HL-60/S4 treated with phorbol 12-myristate 13-acetate at 8.2 ng/mL for 4 days and 3 days (cell line): ENCODE results near the gene SIRPA.

Experiments
- in situ Hi-C: fragments of 300-500 bp; cut with MboI; formaldehyde crosslinking; loops from 2 replicates; pipeline ENCODE4 v1.15.0; 2022; ENCODE audit warnings: low sequenced_read_pairs

Gene SIRPA

GRCh38 chr20:1946762-1947534 is 51.7 kb downstream of the SIRPA start:
- in situ Hi-C loops = no loop called here

- in situ Hi-C loops = no loop called here
Observed at GRCh38 chr20:1947535-1947846, 52.3 kb downstream of the SIRPA start.

DNA sequence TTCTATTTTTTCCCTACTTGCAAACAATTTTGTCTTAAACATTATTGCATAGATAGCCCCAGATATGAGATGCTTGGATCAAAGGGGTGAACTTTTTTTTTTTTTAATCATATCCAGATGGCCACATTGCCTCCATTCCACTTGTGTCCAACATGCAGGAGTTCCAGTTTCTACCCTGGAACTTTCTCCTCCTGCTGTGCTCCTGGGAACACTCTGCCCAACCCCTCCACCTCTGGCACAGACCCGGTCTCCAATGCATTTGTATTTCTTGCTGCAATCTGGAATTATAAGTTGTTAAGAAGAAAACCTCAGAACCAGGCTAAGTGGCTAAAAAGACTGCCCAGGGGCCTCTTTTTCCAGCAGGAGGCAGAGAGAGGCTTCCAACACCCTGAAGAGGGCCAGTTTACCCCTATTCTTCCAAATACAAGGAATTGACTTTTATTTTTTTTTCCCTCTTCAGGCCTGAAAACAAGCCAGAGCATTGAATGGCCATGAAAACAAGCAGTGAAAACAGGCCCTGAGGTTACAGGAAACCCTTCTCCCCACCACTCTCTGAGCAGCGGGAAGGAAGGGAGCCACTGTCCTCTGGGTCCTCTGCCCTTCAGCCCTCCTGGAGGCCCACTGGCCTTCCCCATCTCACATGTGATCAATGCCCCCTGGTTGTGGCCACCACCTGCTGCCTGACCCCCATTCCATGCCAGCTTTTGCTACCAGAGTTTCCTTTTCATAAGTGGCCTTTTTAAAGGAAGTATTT is 54.3 kb downstream of the SIRPA start:
- in situ Hi-C loops = no loop called here

DNA sequence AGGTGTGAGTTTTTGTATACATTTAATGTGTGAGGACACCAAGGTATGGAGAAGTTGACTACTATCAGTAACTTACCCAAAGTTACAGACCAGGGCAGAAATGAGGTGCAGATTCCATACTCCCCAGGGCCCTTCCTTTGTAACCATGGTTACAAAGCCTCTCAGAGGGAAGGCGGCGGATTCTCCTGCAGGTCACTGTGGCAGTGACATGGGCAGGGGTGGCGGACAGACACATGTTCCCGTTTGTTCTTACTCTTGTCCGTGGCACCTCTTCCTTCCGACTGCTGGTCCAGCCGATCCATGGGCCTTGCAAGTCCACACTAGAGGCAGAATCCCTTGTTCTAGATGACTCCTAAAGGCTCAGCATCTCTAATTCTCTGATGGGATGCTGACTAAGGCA is 55.6 kb downstream of the SIRPA start:
- in situ Hi-C loops = no loop called here

DNA sequence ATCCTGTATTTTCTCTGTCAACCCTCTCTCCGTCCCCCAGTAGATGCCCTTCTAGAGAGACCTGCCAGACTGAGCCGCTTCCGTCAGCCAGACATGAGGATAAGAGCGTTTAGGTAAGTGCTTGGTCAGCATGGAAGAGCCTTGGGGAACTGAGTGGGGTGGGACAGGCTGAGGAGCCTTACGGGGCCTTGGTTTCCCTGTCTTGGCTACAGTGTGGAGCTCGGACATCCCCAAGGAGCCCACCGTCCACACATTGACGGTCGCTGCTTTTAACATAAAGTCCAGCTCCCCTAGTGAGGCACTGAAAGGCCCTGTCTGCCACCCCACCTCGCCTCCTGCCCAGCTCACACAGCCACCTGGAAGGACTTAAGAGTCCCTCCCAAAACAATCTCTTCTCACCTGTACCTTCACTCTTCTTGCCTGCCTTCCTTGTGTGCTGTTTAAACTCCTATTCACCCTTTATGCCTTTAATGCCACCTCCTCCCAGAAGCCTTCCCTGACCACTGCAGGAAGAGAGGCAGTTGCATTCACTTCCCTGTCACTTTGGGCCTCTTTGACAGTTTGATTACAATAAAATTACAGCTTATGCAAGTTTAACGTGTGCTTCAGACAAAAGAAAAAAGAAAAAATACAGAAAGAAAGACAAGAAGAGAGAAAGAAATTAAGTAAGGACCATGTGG is 56.4 kb downstream of the SIRPA start:
- in situ Hi-C loops = no loop called here

- in situ Hi-C loops = no loop called here
Observed at GRCh38 chr20:1952737-1953530, 57.7 kb downstream of the SIRPA start.

DNA sequence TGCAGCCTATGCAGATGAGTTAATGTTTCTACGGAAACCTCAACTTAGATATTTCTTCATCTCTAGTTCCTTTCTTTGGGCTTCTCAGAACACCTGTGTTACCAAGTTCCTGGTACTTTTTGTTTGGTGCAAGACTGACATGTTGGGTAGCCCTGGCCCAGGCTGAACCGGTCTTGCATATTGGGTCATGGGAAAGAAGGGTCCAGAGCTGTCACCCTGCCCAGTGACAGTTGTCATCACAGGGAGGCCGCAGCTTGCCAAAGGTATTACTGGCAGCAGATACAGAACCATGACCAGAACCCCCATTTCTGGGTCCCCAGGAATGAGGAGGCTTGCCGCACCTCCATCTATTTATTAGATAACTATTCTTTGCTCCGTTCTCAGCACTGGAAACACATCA is 58.4 kb downstream of the SIRPA start:
- in situ Hi-C loops = no loop called here

GRCh38 chr20:1955217-1955616 is 60.0 kb downstream of the SIRPA start:
- in situ Hi-C loops = no loop called here

DNA sequence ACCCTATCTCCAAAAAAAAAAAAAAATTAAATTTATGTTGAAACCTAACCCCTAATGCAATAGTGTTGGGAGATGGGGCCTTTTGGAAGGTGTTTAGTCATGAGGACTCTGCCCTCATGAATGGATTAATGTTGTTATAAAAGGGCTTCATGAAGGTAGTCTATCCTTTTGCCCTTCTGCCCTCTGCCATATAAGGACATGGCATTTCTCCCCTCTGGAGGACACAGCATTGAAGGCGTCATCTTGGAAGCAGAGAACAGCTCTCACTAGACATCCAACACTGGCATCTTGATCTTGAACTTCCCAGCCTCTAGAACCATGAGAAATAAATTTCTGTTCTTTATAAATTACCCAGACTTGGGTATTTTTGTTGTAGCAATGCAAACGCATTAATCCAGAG is 63.2 kb downstream of the SIRPA start:
- in situ Hi-C loops = no loop called here

GRCh38 chr20:1959156-1959555 is 63.9 kb downstream of the SIRPA start:
- in situ Hi-C loops = no loop called here

DNA sequence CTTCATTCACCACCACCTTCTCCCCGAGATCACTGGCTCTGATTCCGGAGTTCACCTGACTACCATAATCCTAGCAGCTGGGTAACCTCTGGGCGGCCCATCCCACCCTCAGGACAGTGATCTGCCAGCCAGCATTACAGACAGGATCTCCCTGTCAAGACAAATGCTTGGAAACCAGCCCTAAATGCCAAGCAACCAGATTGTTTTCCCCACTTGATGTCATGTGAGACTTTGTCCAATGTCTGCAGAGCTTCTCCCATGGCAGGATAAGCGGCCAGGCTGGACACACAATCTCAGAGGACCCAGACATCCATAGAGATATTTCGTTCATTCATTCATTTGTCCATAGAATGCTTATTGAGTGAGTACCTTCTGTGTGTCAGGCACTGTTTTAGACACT is 66.2 kb downstream of the SIRPA start:
- in situ Hi-C loops = no loop called here

DNA sequence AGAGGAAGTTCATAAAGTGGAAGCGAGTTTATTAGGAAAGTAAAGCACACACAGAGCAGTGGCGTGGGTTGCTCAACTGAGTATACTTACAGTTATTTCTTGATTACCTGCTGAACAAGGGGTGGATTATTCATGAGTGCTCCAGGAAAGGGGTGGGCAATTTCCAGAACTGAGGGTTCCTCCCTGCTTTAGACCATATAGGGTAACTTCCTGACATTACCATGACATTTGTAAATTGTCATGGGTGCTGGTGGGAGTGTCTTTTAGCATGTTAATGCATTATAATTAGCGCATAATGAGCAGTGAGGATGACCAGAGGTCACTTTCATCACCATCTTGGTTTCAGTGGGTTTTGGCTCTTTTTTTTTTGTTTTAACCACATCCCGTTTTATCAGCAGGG is 68.9 kb downstream of the SIRPA start:
- in situ Hi-C loops = no loop called here

DNA sequence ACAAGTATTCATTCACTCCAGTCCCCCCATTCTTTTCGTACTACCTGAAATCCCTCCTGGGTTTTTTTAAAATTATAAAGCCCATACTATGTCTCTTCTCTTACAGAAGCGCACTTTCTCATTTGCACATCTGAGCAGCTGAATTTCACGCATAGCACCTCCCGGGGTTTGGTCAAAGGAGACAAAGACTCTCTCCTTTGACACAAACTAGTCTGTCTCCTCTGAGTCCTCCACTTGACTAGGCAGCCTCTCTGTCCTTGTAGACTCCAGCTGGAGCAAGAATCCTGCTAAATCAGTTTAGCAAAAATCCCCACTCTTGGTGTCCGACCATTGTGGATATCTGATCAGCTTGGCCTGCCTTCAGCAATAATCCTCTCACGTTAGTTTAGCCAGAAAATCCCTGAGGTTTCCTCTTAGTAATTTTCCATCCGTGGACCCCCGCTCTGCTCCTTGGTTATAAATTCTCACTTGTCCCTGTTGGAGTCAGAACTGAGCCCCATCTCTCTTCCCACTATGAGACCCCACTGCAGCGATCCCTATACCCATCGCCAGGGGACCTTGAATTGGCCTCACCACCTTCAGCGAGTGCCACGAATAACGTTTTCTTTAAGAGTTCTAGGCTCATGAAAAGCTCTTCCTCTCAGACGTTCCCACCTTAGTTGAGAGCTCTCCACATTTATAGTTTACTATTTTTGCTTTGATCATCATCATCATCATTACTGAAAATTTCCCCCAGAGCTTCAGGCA is 69.6 kb downstream of the SIRPA start:
- in situ Hi-C loops = no loop called here

GRCh38 chr20:1965520-1966351 is 70.5 kb downstream of the SIRPA start:
- in situ Hi-C loops = no loop called here

DNA sequence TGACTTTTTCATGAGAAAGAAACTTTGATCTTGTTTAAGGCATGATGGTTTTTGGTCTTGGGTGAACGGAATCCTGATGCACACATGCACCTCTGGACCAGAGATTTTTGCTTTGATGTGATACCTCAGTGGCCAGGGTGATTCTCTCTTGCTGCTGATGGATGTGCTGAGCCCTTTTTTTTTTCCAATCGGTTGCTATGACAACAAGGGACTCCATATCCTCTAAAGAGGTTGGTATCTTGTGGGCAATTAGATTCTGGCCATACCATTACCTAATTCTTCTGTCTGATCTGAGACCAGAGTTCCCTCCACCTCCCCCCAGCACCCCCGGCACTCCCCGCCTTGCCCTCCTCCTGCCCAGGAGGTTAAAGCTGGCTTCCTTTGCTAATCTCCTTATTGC is 73.8 kb downstream of the SIRPA start:
- in situ Hi-C loops = no loop called here

DNA sequence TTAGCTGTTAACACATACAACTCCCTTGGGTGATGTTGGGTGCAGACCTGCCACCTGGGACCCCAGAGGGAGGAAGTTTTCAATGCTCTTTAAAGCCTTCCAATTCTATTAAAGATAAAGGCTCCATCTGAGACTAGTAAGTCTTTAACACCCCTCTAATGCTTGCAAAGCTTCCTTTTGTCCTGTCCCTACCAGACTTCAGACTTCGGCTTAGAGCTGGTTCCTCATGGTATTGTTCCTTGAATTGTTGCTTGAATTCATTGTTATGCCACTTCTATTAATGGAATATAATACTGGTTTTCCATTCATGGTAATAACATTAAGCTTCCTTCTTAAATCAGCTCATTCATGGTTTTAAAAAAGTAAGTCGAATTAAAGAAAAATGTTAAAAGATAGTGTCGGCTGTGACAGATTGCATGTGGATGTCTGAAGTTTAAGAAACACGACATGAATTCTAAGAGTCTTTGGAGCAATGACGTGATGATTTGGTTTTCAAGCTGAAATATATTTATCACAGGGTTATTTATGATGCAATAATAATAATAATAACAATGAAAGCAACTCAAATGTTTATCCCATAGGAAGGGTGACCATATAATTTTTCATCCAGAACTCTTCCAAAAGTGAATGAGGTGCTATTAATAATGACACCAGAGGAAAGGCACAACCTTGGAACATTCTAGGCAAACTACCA is 76.8 kb downstream of the SIRPA start:
- in situ Hi-C loops = no loop called here

DNA sequence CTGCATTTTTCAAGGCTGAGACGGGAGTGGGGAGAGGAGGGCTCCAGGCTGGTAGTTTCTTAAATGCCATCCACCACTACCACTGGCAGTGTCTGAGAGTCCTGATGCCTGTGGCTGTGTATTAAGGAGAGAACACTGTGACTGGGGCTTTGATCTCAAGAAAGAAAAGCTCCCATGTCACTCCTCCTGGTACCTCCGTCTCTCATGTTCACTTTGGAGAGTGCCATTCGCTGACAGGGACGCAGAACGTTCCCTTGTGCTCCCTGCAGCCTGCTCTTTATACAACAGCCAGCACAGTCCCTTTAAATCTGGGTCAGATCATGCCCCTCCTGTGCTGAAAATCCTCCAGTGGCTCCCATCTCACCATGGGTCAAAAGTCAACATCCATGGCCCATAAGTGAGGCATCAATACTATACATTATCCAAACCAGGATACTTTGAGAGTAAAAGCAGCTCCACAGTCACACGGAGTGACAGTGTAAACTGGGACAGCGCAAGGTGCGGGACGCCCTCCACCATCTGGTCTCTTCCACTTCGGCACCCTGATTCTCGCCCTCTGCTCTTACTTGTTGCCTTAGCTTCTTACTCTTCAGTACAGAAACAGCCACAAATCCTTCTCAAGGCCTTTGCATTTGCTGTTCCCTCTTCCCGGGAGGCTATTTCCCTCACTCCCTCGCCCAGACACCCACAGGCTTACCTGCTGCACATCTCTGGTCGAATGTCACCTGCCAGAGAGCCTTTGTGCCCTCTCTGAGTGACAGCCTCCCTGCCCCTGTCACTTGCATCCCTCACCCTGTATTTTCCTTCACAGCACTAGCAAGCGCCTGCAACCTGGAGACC is 78.6 kb downstream of the SIRPA start:
- in situ Hi-C loops = no loop called here

DNA sequence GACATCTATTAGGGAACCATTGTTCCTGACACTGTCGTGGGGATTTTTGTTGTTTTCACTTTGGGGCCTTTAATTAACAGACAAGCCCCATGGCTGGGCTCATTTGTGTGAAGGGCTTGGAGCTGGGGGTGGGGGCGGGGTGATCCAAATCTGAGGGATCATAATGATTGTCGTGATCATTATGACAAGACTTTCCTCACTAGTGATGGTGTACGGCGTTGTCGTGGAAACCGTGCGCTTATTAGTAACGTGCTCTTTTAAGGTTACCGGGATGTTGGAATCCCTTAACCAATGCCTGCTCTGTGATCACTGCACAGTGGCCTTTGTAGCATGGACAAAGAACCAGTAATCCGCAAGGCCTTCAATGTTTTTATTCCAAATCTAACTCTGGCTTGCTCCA is 80.1 kb downstream of the SIRPA start:
- in situ Hi-C loops = loop anchor here (25.0 kb wide), 1 partner anchor 187 kb away; no protein-coding TSS in a partner anchor
